Body of pancreas (tissue), 4 donors: ENCODE results near the gene CACNA1G.

Source experiments
- POLR2A ChIP-seq, 3 donors: fragments of 450-650 bp; IDR thresholded peaks; one replicate each; pipeline ENCODE4 v1.6.1; 2016; ENCODE audit warnings: antibody characterized with exemption in 3 of 3, mild to moderate bottlenecking in 2 of 3
- TF ChIP-seq, protein P1 (sequence below), 7 experiments: fragments of 450-650 bp in 4 of 7; fragments of 200-600 bp in 3 of 7; sonication (generic) in 3 of 7; IDR thresholded peaks; one replicate each; pipeline ENCODE4 v1.5.1; 2016 to 2019; ENCODE audit warnings: antibody characterized with exemption in 7 of 7

DNA sequence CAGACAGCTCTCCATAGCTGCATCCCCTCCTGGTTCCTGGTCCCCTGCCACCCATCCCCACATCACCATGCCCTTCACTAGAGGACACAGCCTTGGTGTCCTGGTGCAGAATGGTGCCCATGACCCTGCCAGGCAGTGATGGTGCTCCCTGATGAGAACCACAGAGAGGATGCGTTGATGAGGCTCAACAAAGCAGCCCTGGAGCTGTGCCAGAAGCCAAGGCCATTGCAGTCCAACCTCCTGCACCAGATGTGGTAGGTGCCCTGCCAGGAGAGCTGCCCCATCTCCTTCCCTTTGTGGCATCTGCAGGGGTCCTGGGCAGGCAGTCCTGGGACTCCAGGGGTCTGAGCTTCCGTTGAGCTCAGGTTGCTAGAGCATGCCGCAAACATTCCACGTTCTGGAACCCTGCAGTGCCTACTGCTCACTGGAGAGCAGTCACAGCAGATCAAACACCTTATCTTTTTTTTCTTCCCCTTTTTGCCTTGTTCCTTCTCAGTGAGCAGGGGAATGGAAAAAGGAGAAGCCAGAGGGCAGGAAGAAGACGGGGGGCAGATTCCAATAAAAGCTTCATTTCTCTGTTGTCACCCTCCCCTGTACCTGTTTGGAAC lies 33.3 kb upstream of the CACNA1G start:
- TF ChIP-seq, protein P1, sequence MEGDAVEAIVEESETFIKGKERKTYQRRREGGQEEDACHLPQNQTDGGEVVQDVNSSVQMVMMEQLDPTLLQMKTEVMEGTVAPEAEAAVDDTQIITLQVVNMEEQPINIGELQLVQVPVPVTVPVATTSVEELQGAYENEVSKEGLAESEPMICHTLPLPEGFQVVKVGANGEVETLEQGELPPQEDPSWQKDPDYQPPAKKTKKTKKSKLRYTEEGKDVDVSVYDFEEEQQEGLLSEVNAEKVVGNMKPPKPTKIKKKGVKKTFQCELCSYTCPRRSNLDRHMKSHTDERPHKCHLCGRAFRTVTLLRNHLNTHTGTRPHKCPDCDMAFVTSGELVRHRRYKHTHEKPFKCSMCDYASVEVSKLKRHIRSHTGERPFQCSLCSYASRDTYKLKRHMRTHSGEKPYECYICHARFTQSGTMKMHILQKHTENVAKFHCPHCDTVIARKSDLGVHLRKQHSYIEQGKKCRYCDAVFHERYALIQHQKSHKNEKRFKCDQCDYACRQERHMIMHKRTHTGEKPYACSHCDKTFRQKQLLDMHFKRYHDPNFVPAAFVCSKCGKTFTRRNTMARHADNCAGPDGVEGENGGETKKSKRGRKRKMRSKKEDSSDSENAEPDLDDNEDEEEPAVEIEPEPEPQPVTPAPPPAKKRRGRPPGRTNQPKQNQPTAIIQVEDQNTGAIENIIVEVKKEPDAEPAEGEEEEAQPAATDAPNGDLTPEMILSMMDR (IDR thresholded peaks at IDR 0.05) = no peak
- no peak for TF ChIP-seq POLR2A (IDR thresholded peaks at IDR 0.05)
